HG03196 (cell line): Measurements from ENCODE around the gene CD28.

Experiments
- ATAC-seq: cut with Tn5 transposase; IDR thresholded peaks from one replicate; pipeline ENCODE4 v1.9.1; 2021; ENCODE audit not compliant: unreplicated experiment

Gene CD28

DNA sequence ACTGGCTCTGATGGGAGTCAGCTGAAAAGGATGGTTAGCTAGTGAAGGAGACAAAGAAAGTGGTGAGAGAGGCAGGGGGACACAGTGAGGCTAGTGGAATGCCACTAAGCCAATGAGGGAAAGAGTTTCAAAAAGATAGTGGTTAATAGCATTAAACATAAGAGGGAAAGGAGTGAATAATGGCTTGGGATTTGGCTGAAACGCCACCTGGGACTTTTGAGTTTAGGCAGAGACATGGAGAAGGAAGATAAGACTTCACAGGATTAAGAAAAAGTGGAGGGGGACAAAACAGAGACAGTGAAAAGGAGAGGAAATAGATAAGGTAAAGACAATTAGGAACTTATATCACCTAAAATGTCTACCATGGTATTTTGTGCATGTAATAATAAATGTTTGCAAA lies 6.9 kb downstream of the CD28 start:
- ATAC-seq = no peak

DNA sequence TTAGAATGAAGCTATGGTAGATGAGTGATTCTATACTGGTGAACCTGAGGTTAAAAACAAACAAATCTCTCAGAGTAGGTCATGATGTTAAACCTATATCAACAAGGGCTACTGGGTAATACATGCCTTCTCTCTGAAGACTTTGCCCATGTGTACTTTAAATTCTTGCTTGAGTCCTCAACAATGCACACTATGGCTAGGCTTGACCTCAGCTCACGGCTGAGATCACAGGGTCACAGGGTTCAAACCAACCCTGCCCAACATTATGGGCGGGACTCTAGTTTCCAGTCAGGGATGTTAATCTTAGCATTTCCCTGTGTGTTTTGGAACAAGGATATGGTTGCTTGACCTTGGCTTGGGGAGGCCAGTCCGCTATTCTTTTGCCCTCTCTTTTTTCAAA lies 7.7 kb downstream of the CD28 start:
- ATAC-seq = no peak

DNA sequence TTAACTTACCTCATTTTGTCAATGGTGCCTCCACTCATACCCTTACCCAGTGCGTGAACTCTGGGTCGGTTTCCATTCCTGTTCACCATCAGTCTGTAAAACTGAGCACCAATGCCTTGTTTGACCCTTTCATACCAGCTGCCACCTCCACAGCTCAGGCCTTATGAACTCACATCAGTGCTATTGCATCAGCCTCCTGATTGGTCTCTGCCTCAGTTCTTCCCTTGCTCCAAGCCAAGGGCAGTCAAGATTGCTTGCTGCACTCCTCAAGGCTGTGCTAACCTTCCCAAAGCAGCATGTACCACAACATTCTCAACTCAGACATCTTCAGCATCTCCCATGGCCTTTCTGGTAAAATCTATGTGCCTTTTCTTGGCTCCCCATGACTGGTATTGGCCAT lies 9.3 kb downstream of the CD28 start:
- no peak for ATAC-seq

DNA sequence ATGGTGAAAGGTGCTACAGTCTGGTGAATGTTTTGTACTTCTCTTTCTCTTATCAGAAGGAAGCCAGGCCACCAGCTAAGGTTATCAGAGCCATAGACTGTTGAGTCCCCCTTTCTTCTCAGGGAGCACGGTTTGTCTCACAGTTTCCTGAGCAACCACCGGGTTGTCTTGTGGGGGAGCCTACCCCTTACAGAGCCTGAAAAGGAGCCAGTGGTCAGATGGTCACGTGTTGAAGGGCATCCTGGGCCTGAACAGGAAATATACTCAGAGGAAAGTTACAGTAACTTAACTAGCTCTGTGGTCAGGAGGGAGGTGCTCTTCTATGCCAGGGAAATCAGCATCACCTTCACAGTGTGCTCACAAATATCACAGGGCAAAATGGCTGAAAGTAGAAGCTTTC lies 11.6 kb downstream of the CD28 start:
- ATAC-seq = peak; percentile 96

DNA sequence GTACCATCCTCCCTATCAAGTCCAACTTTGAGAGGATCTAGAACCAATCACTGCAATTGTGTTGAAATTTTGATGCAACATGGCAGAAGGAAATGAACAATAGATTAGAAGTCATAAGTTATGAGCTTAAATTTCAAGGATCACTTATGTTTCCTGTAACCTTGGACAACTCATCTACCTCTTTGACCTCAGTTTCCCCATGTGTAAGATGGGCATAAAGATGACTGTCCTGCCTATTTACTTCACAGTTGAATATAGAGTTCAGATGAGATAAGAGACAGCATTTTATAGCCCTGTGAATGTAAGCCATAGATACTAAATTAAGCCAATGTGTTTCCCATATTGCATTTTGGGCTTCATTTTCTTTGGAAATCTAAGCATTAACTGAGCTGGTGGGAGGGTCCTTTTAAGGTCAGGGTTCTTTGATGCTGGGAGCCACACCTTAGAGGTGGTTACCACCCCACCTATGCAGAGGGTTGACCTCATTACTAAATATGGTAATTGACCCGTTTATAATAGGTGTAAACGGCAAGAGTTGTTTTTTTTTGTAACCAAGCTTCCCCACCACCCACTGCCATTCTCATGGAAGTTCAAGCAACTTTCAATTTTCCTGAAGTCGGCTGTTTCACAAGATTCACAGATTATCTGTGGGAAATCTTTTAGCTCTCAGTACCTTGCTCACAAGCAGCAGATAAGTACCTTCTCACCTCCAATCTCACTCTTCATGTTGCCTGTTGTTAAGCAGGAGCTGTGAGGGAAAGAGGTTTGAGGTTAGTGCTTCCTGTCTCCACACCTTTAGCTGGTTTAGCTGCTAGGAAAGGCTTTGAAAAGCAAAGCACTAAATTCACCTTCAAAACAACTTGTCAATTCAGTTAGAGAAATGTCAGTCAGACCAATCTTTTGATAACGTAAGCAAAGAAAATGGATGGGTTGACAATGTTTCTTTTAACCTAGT lies 13.3 kb downstream of the CD28 start:
- no peak for ATAC-seq

DNA sequence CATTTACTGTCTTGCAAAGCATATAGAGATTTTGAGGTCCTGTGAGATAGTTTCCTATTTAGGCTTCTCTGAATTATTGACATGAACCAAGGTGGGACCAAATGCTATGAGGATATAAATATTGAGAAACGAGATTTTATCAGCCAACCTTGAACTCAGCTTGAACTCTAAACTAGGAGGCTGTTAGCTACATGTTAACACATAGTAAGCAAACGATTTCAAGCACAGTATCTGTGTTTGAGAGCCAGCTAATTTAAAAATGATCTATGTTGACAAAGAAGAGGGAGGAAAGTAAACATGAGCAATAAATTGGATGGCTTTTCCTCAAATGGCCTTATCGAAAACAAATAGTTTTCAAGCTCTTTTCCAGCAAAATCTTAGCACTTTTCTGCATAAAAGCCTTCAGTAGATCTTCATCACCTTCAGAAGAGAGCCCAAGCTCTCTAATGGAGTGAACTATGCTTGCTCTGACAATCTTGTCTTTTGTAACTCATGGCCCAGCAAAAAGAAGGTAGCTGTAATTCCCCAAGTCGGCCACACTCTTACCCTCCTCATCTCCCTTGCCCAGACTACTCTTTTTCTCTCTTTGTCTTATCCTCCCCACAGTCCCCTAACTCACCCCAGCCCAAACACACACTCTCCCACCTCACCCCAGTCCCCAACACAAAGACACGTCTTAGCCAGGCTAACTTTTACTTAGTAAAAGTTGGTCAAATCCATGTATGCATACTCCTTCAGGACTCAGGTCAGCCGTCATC lies 14.7 kb downstream of the CD28 start:
- no peak for ATAC-seq

DNA sequence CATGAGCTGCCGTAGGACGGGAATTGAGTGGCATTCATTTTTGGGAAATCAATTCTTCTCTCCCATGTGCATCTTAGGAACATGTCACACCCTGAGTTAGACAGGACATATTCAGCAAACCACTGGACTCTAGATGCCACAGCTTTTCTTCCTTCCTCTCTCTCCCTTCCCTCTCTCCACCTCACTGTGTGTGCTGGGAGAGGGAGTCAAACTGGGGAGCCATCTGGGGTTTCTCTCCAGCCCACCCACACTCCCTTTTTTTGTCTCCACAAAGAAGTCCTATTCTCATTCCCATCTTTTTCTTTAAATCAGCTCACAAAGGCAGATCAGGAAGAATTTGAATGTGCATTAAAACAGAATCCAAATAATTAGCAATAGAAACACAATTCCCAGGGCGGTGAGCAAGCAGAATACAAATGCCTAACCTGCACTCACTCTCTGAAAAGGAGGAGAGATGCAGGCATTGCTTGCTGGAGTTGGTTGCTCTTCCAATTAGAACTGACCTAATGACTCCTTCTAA lies 15.4 kb downstream of the CD28 start:
- no peak for ATAC-seq

DNA sequence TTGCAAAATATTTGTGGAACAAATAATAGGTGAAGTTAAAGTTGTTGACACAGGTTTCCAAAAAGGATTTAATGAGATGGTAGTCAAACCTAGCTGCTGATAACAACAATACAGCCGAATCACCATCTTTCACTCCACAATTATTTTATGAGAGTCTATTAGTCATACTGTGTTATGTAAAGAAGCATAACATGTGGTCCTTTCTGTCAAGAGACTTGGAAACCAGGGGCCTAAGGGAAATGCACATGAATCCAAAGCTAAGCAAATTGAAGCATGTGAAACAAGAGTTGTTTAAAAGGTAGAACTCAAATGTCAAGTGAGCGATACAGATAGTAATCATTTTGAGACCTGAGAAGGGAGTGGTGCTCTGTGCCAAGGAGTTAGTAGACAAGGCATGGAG lies 16.0 kb downstream of the CD28 start:
- ATAC-seq = no peak

DNA sequence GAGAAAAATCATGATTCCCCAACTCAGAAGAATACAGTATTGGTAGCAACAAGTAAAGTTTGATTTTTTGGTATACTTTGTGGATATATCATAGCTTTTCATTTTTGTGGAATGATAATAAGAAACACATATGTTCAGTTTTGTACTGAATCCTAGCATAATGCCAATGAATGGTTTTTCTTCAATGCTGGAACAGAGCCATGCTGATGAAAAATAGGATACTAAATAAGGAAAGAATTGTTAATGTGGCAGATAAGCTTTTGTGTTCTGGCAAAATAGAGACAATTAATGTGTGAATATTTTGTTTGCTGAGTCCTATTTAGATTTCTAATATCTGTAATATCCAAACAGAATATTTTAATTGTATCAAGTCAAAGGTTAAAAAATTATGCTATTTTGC lies 21.9 kb downstream of the CD28 start:
- ATAC-seq = no peak

DNA sequence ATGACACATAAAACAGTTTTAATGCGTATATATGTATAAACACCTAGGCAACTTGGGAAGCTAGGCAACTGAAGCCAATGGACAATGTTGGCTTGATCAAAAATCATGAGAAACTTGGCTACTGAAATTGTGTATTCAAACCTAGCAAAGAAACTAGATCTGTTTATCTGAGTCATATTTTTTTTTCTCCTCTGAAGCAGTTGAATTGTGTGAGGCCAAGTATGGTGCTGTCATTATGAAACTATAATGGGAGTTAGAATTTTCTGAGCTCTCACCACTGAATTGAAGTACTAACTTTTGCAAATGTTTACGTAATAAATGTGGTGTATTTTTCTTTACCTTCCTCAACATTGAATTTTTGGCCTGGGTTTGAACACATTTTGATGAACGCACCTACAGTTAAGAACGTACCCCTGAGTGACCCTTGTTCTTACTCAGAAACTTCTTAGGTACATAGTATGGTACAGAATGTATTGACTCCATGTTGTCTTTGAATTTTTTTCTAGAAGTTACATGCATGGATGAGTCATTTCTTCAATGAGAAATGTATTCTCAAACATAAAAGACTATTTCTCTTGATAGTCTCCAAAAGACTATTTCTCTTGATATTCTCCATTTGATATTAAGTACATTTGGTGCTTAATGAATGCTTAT lies 23.8 kb downstream of the CD28 start:
- ATAC-seq = no peak

DNA sequence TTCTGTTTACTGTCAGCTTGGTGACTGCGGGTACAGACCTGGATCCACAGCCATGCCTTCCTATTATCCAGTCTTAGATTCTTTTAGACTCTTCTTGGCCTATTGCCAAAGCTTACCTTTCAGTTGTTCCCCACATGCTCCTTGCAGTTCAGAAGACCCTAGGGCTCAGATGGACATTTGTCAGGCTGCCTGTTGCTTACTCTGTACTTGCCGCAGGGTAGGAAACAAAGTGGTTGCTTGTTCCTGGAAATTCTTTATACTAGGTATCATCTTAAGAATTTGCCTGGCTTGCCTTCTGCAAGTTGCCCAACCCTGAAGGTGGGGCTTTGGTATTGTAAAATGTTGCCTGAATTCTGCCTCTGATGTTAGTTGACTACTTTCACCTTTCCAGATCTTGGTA lies 24.4 kb downstream of the CD28 start:
- no peak for ATAC-seq

DNA sequence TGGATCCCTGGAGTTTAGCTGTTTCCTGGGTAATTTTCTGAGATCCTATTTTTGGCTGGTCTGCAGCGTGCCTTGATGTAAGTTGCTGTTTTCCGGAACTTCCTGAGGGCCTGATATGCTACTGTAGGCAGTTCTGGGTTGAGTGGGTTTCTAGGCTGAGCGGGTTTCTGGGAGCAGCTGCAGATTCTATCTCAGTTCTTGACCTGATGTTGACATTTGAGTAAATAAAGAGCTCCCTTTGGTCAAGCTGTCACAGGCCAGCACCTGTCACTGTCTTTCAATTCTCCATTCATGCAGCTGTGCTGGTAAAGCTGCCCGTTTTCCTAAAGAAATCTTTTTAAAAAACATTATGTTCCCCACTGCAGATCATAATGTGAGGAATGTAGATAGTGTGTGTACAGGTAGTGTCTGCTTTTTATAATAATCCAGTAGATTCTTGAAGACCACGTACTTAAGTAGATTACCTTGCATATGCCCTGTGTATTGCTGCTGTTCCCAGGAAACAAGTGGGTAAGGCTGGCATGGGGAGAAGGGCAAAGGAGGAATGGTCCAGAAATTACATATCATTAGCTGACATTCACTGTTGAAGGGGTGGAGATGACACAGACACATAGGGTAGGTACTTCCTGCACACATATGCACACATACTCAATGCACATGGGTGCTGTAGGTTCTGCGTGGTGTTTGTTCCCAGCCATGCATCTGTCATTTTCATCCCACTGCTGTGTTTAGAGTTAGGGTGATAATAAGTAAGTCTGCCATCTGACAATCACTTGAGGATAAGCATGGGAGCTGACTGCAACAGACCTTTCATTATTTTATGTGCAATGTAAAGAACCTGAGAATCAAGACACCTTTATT lies 25.9 kb downstream of the CD28 start:
- ATAC-seq = no peak

DNA sequence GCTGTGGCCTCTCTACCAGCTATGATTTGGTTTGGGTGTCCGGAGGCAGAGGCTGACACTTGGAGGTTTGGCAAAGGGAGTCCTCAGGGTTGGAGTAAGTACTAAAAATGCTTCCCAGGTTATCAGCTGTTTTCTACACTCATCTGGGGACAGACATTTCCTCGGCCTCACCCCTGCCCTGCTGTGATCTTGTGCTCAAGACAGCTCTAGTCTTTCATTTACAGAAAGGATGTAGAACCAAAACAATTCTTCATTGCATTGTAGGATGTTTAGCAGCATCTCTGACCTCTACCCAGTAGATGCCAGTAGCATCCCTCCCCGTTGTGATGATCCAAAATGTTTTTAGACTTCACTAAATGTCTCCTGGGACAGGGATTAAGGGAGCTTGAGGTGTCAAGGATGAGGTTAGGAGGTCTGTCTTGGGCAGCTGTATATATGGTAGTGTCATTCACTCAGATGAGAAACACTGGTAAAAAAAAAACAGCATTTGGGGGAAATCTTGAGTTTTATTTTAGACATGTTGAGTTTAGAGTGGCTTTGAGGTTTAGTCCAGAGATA lies 26.6 kb downstream of the CD28 start:
- ATAC-seq = no peak

DNA sequence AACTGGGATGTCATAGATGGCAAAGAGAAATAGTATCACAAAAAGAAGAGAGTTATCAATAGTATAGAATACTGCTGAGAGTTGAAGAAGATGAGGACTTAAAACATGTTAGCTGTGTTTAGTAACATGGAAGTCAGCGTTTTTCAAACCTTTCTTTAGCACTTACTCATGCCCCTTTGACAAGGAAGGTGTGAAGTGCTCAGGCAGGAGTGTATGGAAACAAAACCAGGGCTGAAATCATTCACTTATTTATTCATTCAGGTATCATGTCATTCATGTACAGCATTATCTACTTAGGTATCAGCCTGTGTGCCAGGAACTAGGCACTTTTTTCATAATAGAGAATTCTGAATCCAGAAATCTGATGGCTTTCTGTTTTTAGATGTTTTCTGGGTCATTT lies 27.2 kb downstream of the CD28 start:
- ATAC-seq = no peak

DNA sequence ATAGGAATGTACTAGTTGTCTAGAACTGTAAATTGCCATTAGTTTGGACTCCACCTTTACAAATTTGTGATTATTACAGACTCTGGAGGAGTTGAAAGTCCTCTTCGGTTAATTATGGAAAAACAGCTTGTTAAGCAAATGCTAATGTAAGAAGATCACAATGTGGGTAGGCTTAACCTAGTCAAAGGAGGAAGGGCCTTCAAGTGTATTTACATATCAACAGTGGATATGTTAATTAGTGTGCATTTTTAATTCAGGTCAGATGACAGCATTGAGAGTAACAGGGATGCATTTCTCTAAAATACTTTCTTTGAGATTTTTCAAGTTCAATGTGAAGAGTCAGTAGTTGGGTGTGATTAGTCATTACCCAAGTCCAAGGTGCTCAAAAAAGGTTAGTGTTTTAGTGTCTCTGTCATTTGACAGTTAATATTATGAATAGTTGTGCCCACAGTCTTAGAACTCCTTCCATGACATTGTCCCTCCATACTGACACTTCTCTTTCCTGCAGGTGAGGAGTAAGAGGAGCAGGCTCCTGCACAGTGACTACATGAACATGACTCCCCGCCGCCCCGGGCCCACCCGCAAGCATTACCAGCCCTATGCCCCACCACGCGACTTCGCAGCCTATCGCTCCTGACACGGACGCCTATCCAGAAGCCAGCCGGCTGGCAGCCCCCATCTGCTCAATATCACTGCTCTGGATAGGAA lies 28.0 kb downstream of the CD28 start:
- no peak for ATAC-seq

DNA sequence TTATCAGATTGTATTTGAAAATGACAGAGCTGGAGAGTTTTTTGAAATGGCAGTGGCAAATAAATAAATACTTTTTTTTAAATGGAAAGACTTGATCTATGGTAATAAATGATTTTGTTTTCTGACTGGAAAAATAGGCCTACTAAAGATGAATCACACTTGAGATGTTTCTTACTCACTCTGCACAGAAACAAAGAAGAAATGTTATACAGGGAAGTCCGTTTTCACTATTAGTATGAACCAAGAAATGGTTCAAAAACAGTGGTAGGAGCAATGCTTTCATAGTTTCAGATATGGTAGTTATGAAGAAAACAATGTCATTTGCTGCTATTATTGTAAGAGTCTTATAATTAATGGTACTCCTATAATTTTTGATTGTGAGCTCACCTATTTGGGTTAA lies 30.9 kb downstream of the CD28 start:
- ATAC-seq = no peak

DNA sequence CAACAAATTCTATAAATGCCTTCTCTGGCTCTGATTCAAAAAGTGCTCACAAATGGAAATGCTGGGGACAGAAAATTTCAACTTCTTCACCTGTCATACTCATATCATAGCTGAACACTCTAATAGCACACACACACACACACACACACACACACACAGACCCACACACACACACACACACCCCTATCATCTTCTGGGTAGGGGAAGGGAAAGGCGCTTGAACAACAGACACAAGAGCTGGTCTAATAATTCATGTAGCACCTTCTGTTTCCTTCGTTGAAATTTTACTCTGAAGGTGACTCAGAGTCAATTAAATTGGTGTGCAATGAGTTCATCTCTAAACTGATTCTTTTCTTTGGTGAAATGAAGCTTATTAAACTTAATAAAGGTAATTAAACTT lies 32.9 kb downstream of the CD28 start:
- ATAC-seq = no peak

DNA sequence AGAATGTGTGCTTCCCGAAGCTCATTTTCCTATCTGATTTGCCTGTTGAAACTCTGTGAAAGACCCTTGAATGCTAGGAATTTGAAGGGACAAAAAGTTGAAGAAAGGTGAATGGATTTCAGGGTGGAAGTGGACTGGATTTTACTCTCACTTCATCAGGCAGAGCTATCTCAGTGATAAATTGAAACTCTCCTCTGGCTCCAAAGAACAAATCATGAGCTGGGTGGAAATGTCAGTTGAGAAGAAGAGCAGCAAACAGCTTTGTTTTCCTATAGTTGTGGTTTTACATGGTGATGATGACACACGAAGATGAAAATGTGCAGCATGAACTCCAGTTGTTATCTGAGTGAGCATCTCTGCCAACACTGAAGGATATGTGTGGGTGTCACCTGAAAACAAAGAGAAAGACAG lies 34.4 kb downstream of the CD28 start:
- no peak for ATAC-seq

DNA sequence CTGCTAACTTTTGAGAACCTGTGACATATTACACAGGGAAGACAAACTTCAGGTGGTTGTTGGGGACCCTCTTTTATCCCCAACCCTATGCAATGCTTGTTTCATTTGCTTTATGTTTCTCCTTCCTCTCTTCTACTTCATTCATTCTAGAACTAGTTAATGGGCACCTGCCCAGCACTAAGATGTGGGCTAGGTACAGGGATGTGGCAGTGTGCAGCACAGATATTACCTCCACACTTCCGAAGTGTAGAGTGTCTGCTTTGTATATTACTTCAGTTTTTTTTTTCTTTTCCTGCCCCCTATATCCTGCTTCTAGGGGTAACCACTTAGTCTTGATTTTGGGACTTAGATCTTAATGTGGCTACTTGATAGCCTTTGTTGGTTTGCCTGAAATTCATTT lies 35.1 kb downstream of the CD28 start:
- no peak for ATAC-seq
